BE2C (cell line): ENCODE results near the gene TMEM150C.
"Not testable (repeated sequence)": the region's sequence is repeated elsewhere in the genome, so short reads cannot be mapped to it uniquely, and the experiment has no call there.

Source experiments
- DNase-seq: peaks from one replicate; pipeline ENCODE4 v3.0.0-alpha.2; 2020
- H3K27me3 ChIP-seq: fragments of 250-450 bp; sonication (Bioruptor Pico); 2 replicates; pipeline ENCODE4 v1.5.1; 2020; ENCODE audit warnings: mild to moderate bottlenecking
- H3K36me3 ChIP-seq: fragments of 250-450 bp; sonication (Bioruptor Pico); 2 replicates; pipeline ENCODE4 v1.5.1; 2020; ENCODE audit warnings: mild to moderate bottlenecking
- H3K4me1 ChIP-seq: fragments of 250-450 bp; sonication (Bioruptor Pico); 2 replicates; pipeline ENCODE4 v1.5.1; 2020
- H3K4me3 ChIP-seq: 2 replicates; pipeline ENCODE4 v1.5.1; 2011; ENCODE audit warnings: low read depth, low read length
- H3K9me3 ChIP-seq: fragments of 250-450 bp; sonication (Bioruptor Pico); 2 replicates; pipeline ENCODE4 v1.5.1; 2020
- CTCF ChIP-seq: IDR thresholded peaks from 2 replicates; pipeline ENCODE4 v1.5.1; 2012; ENCODE audit warnings: mild to moderate bottlenecking, low read depth, low read length

Gene TMEM150C

GRCh38 chr4:82484996-82485783, 76.6 kb downstream of the TMEM150C start:
- no peak for TF ChIP-seq CTCF
- H3K36me3 ChIP-seq, result no peaks in the 10 kb centered on the region; the same call in 1 of the 2 replicates
- no peak overlapping the region for H3K4me3 ChIP-seq
- no peak for DNase-seq
- H3K9me3 ChIP-seq, result no peaks in the 10 kb centered on the region
- H3K27me3 ChIP-seq, result no peaks in the 10 kb centered on the region; the same call in 1 of the 2 replicates
- no peaks in the 10 kb centered on the region for H3K4me1 ChIP-seq

GRCh38 chr4:82482387-82482786, 79.4 kb downstream of the TMEM150C start:
- Histone ChIP-seq H3K36me3 (no peaks in the 10 kb centered on the region; the same call in 1 of the 2 replicates), H3K4me3 (no peak overlapping the region)

GRCh38 chr4:82481506-82481840, 80.3 kb downstream of the TMEM150C start:
- H3K27me3 ChIP-seq, result no peaks in the 10 kb centered on the region
- no peaks in the 10 kb centered on the region for H3K4me1 ChIP-seq
- H3K9me3 ChIP-seq, result no peaks in the 10 kb centered on the region
- no peak for TF ChIP-seq CTCF
- no peak for DNase-seq
- H3K36me3 ChIP-seq, result no peaks in the 10 kb centered on the region; the same call in 1 of the 2 replicates
- no peak overlapping the region for H3K4me3 ChIP-seq

More at GRCh38 chr4:82482387-82482786, 79.4 kb downstream of the TMEM150C start:
- DNase-seq, result no peak
- no peaks in the 10 kb centered on the region for H3K27me3 ChIP-seq
- H3K9me3 ChIP-seq, result no peaks in the 10 kb centered on the region
- no peak for TF ChIP-seq CTCF
- no peaks in the 10 kb centered on the region for H3K4me1 ChIP-seq

GRCh38 chr4:82480771-82481505, 80.8 kb downstream of the TMEM150C start:
- H3K36me3 ChIP-seq, result no peaks in the 10 kb centered on the region; the same call in 1 of the 2 replicates
- no peak for TF ChIP-seq CTCF
- no peak for DNase-seq
- no peaks in the 10 kb centered on the region for H3K4me1 ChIP-seq
- no peaks in the 10 kb centered on the region for H3K9me3 ChIP-seq
- no peak overlapping the region for H3K4me3 ChIP-seq
- no peaks in the 10 kb centered on the region for H3K27me3 ChIP-seq

GRCh38 chr4:82479562-82479961, 82.2 kb downstream of the TMEM150C start:
- no peak for TF ChIP-seq CTCF
- Histone ChIP-seq H3K27me3 (no peaks in the 10 kb centered on the region), H3K4me3 (no peak overlapping the region), H3K36me3 (no peaks in the 10 kb centered on the region; the same call in 1 of the 2 replicates), H3K4me1 (no peaks in the 10 kb centered on the region), H3K9me3 (no peaks in the 10 kb centered on the region)
- no peak for DNase-seq

- not testable (repeated sequence) for H3K36me3 ChIP-seq, DNase-seq, H3K4me1 ChIP-seq, H3K27me3 ChIP-seq, H3K4me3 ChIP-seq, H3K9me3 ChIP-seq
Measured at GRCh38 chr4:82477469-82477868, 84.3 kb downstream of the TMEM150C start.

- not testable (repeated sequence) for H3K4me3 ChIP-seq, H3K4me1 ChIP-seq, H3K36me3 ChIP-seq, DNase-seq, H3K9me3 ChIP-seq, H3K27me3 ChIP-seq
Measured at GRCh38 chr4:82475931-82476330, 85.9 kb downstream of the TMEM150C start.
